Measurements from ENCODE around the gene CEP97.
"Not testable (repeated sequence)": the region's sequence is repeated elsewhere in the genome, so short reads cannot be mapped to it uniquely, and the experiment has no call there.

Gene CEP97, protein sequence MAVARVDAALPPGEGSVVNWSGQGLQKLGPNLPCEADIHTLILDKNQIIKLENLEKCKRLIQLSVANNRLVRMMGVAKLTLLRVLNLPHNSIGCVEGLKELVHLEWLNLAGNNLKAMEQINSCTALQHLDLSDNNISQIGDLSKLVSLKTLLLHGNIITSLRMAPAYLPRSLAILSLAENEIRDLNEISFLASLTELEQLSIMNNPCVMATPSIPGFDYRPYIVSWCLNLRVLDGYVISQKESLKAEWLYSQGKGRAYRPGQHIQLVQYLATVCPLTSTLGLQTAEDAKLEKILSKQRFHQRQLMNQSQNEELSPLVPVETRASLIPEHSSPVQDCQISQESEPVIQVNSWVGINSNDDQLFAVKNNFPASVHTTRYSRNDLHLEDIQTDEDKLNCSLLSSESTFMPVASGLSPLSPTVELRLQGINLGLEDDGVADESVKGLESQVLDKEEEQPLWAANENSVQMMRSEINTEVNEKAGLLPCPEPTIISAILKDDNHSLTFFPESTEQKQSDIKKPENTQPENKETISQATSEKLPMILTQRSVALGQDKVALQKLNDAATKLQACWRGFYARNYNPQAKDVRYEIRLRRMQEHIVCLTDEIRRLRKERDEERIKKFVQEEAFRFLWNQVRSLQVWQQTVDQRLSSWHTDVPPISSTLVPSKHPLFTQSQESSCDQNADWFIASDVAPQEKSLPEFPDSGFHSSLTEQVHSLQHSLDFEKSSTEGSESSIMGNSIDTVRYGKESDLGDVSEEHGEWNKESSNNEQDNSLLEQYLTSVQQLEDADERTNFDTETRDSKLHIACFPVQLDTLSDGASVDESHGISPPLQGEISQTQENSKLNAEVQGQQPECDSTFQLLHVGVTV

DNA sequence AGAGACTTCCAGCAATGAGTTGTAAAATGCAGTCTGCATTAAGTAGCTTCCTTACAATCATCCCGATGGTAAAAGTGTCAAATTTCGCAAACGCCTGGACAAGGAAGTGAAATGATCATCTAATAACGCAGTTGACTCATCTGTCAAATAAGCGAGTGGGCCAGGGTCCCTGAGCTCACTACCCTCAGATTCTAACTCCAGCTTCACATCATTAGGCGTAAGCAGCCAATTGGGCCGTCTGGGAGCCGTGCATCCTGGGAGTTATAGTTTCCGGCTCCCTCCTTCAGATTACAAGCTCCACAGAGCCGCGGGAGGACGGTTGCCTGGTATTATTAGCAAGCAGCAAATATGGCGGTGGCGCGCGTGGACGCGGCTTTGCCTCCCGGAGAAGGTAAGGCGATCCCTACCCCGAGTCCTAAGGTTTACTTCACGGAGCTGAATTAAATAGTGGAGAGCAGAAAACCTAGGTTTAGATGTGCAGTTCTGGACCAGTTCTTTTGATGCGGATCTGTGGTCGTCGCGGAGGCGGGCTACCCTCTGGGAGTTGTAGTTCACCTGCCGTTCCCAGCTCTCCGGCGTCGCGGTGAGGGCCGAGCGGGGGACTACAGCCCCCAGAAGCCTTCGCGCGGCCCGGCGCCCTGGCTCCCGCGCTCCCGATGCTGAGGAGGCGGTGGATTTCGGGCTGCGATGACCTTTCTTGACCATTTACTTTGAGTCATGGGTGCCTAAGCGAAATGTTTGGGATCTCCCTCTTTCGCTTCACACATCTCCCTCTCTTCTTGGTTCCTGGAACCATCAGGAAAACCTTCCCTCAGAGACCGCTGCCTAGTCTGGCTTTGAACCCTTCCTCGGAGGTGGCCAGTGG lies at the start of gene CEP97:
Gene CEP97 (plus strand): TSS at position 286 of the 865 bp plus-strand sequence. CDS start 63 bp downstream, at position 349.
- peak; percentile 79 to 97 for DNase-seq

DNA sequence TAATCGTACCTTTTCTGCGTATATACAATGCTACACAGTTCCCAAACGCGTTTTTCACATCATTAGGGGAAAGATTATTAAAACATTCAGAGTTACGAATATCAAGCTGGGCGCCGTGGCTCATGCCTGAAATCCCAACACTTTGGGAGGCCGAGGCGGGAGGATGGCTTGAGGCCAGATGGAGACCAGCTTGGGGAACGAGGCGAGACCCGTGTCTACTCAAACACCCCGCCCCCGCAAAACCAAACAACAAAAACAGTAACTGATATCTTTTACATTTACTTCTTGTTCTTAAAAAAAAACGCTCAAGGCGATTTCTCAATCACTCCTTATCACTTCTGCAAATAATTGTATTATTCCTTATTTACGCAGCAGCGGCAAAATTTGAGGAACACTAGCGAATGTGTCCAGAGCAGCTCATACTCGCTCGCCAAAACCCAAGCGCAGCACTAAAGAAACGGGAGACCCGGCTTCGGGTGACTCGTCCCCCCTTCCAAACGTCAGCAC lies 48.7 kb upstream of the CEP97 start:
- no peak for DNase-seq

DNA sequence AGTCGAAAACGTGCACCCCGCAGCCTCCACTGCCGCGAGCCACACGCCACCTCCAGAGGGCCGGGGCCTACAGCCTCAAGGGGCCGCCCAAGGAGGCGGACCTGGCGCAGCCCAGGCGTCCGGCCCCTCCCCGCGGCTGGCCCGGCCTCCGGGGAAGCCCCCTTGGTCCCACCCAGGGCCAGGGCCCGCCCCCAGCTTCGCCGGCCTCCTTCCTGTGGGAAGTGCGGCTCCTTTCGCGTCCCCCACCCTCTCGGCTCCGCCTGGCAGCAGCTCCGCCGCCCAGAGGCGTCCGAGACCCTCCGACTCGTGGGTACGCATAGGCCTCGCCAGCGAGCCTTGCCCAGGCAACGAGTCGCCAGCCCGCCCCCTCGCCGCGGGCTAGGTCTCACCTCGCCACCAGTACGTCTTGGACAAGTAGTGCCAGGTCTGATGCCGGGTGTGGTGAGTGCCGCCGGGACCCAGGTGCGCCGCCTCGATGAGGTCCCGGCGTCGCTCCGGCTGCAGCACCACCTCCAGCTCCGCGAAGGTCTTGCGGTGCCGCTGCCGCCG lies 48.1 kb upstream of the CEP97 start:
- no peak for DNase-seq

DNA sequence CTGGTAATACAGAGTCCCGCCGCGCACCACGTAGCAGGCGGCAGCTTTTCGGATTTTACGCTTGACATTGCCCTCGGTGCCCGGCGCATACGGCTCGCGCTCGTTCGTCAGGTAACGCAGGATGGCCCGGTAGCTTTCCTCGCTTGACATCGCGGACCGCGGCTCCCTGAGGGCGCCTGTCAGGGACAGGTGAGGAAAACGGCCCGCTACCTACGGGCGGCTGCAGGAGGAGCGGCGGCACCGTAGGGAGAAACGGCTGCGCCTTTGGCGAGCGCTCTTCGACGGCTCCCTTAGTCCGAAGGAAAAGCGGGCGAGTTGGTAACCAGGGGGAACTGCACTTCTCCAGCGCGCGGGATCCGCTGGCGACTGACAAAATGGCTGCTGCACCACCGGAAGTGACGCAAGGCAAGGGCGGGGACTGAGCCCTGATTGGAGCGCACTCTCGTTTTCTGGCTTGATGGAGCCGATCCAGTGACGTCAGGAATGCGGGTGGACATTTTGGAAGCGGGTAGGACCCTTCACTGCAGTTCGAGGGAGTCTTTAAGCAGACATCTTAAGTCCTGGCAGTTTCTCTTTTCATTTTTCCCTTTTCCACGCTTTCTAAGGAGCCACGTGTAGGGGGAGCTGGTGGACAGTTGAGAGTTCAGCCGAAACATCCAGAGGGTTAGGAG lies 47.5 kb upstream of the CEP97 start, which contains the start of gene ZBTB11:
Gene ZBTB11 (minus strand): TSS at position 368 of the 671 bp plus-strand sequence. CDS start 218 bp downstream, at position 150.
- no peak for DNase-seq

DNA sequence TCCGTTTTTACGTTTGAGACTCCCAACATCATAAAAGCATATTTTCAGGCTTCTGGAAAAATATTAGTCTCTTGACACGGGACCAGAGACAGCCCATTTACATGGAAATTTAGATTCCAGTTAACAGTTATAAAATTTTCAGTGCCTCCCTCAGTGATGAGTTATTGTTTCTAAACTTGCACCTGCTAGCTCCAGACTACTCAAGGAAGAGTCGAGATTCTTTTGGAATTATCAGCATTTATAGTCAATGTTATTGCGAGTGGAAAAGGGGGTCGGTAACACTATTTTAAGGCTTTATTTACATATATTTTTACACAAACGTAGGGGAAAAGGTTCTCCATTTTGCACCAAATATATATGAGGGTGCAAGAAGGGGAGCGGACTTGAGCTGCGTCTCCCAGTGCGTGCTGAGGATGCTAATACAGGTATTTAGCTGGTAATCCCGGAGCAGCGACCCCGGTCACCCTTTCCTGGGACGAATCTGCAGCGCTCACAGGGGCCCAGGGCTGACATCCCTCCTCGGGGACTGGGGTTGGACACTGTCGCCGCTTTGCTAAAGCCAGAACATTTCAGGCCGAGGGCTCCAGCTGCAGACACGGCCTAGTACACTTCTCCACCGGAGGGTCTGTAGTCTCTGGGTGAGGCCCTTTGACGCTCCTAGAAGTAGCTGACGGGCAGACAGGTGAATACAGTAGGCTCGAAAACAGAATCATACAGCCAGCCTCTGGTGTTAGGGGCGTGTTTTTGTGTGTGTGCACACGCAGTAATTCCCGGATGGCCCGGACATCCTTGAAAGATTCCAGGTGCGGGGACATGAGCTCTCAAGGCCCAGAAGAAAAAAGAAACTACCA lies 46.8 kb upstream of the CEP97 start:
- no peak for DNase-seq

DNA sequence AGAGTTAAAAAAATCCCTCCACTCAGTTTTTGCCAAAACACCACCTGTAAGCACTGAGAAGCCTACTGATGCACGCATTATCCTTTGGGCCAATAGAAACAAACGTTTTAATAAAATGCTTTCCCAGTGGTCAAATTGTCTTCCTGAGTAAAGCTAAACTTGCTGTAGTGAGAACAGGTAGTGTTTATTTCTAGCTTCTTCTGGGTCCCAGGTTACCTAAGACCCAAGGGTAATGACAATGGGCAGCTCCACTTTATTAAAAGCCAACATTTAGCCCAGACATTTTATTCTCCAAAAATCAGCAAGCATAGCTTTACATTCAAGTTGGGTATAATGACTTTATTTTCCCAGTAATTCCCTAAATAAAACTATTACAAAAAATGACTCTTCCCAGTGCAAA lies 45.6 kb upstream of the CEP97 start:
- not testable (repeated sequence) for DNase-seq

DNA sequence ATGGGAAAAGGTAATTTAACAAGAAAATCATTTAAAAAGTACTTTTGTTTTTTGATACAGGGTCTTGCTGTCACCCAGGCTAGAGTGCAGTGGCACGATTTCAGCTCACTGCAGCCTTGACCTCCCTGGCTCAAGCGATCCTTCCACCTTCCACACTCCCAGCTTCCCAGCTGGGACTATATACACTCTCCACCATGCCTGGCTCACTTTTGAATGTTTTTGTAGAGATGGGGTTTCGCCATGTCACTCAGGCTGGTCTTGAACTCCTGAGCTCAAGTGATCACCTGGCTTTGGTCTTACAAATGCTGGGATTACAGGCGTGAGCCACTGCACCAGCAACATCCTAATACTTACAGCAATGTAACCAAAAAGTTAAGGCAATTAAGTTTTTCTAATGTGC lies 43.9 kb upstream of the CEP97 start:
- no peak for DNase-seq

DNA sequence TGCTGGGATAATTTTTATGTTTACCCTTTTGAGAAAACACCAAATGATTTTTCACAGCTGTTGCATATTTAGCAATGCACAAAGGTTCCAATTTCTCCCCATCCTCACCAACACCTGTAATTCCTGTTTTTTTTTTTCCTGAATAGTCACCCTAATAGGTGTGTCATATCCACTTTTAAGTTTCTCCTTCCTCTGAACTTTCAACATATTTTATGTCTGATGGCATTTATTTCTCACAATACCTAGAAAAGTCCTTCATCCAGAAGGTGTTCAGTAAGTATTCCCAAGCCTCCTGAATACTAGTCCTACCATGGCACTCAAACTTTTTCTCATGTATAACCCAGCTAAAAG lies 39.4 kb upstream of the CEP97 start:
- no peak for DNase-seq

DNA sequence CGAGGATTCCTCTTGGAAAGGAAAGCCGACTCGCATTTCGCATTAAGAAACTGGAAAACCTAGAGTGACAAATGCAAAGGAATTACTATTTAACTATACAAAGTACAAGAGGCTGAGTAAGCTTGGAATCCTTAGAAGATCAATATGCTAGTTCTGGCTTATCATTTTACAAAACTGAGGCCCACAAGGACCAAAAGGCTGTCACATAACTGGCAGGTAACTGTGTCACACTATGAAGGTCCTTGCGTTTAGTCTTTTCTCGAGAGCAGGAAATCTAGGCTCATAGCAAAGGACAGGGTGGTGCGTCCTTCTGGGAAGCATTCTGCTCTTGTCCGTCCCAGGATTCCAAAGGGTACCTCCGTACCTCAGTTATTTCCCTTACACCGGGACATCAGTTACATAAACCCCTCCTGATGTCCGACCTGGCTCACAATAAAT lies 38.5 kb upstream of the CEP97 start:
- DNase-seq: no peak

DNA sequence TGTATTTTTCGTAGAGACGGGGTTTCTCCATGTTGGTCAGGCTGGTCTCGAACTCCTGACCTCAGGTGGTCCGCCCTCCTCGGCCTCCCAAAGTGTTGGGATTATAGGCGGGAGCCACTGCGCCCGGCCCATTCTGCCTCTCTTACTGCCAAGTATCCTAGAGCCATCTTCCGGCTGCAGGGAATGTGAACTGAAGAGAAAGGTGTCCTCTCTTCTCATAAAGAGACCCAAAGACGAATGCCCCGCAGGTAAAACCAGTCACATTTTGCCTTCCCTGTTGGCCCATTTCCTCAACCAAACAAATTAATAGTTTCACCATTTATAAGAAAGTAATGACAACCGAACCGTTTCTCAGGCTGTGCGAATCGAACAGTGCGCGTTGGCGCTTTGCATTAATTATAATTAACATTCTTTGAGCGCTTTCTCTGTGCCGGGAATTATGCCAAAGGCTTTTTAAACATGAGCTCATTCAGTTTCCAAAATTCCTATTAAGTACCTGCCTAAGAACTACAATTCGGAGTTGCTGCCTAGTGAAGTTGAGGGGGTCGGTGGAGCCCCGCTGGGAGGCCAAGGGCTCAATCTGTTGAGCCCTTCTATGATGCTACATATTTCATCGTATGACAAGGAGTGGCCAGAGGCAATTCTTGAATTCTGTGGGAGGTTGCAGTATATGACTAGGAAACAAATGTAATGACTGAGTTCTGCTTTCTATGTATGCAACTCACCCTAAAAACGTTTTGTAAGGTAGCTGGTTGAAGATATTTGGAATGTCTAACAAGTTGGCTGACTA lies 37.1 kb upstream of the CEP97 start:
- no peak for DNase-seq

DNA sequence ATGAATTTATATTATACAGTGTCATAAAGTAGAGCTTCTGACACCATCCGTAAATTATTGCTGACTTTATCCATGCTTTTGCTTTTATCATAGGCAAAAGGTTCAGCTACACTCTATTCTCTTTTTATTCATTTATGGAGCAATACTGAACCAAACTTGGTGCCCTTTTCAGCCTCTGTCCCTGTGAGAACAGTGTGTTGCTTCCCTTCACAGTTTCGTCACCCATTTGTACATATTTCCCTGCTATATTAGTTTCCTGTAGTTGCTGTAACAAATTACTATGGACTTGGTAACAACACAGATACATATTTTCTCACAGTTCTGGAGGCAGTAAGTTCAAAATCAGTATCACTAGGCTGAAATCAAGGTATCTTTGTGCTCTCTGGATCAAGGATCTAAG lies 35.1 kb upstream of the CEP97 start:
- DNase-seq: no peak

DNA sequence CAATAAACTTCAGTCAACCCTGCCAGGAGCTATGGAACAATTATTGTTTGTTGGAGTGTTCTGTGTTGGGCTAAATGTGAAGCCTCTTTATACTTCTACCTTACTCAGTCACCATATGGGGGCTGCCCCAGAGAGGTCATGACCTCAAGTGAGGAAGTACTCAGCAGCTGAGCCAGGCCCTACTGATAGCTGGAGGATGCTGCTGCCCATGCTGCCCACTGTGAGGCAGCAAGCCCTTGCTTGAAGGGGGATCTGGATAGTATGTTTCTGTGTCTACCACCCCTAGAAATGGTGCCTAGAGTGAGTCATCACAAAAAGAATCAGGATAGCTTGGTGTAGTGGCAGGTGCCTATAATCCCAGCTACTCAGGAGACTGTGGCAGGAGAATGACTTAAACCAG lies 33.4 kb upstream of the CEP97 start:
- DNase-seq: no peak

DNA sequence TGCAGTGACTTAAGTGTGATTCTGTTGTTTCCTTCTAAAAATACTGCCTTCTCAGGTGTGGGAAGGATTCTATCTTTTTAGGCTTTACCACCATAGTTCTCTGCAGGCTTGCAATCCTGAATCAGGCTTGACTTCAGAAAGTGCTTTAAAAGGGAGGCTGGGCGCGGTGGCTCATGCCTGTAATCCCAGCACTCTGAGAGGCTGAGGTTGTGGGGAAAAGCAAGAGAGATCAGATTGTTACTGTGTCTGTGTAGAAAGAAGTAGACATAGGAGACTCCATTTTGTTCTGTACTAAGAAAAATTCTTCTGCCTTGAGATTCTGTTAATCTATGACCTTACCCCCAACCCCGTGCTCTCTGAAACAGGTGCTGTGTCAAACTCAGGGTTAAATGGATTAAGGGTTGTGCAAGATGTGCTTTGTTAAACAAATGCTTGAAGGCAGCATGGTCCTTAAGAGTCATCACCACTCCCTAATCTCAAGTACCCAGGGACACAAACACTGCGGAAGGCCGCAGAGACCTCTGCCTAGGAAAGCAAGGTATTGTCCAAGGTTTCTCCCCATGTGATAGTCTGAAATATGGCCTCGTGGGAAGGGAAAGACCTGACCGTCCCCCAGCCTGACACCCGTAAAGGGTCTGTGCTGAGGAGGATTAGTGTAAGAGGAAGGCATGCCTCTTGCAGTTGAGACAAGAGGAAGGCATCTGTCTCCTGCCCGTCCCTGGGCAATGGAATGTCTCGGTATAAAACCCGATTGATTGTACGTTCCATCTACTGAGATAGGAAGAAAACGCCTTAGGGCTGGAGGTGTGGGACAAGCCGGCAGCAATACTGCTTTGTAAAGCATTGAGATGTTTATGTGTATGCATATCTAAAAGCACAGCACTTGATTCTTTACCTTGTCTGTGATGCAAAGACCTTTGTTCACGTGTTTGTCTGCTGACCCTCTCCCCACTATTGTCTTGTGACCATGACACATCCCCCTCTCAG lies 32.4 kb upstream of the CEP97 start:
- DNase-seq: not testable (repeated sequence)

DNA sequence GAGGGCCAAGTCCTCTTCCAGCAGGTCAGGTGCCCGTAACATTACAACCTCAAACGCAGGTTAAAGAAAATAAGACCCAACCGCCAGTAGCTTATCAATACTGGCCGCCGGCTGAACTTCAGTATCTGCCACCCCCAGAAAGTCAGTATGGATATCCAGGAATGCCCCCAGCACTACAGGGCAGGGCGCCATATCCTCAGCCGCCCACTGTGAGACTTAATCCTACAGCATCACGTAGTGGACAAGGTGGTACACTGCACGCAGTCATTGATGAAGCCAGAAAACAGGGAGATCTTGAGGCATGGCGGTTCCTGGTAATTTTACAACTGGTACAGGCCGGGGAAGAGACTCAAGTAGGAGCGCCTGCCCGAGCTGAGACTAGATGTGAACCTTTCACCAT lies 30.9 kb upstream of the CEP97 start:
- not testable (repeated sequence) for DNase-seq

DNA sequence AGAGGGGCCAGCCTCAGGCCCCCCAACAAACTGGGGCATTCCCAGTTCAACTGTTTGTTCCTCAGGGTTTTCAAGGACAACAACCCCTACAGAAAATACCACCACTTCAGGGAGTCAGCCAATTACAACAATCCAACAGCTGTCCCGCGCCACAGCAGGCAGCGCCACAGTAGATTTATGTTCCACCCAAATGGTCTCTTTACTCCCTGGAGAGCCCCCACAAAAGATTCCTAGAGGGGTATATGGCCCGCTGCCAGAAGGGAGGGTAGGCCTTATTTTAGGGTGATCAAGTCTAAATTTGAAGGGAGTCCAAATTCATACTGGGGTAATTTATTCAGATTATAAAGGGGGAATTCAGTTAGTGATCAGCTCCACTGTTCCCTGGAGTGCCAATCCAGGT lies 29.6 kb upstream of the CEP97 start:
- DNase-seq: not testable (repeated sequence)

DNA sequence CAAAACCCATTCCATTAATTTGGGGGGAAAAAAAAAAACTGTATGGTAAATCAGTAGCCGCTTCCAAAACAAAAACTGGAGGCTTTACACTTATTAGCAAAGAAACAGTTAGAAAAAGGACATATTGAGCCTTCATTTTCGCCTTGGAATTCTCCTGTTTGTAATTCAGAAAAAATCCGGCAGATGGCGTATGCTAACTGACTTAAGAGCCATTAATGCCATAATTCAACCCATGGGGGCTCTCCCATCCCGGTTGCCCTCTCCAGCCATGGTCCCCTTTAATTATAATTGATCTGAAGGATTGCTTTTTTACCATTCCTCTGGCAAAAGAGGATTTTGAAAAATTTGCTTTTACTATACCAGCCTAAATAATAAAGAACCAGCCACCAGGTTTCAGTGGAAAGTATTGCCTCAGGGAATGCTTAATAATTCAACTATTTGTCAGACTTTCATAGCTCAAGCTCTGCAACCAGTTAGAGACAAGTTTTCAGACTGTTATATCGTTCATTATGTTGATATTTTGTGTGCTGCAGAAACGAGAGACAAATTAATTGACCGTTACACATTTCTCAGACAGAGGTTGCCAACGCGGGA lies 28.5 kb upstream of the CEP97 start:
- no peak for DNase-seq

DNA sequence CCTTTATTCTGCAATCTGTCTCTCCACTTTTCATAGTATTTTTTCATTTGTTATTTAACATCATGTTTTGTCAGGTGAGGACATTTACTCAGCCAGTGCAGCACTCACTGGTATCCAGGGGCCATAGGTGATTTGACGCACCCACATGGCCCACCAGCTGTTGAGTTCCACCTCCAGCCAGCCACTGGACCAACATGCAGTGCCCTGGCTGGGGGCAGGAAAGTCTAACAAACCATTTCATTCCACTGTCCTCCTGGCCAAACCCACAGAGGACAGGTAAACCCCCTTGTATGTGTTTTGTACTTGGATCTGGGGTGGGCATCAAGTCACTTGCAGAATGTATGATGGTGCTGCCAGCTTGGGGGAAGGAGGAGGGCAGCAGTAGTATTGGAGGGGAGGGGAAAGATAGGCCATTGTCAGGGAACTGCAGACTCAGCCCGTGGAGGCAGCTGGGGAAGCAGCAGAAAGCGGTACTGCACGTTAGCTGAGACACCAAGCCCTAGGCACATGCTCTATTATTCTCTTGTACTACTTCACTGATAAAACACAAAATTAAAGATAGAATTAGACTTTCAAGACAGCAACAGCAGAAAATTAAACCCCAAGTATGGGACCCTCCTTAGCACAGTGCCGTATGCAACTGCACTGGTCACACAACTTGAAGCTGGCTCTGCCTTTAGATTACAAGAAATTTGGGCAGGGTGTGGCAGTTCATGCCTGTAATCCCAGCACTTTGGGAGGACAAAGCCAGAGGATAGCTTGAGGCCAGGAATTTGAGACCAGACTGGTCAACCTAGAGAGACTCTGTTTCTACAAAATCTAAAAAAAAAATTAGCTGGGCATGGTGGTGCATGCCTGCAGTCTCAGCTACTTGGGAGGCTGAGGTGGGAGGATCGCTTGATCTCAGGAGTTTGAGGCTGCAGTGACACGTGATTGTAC lies 22.4 kb upstream of the CEP97 start:
- no peak for DNase-seq

All from SW 1271 (cell line).